K562 (cell line): ENCODE results near the gene ASPDH.

ENCODE experiments used
- CBX5 ChIP-seq: IDR thresholded peaks from 2 replicates; pipeline ENCODE4 v1.6.1; 2014; ENCODE audit warnings: low read depth, borderline replicate concordance
- CTCF ChIP-seq, 3 experiments: IDR thresholded peaks in 2 of 3; conservative IDR thresholded peaks in 1 of 3; 2 replicates each; pipeline ENCODE4 v1.5.1; 2011 to 2012; ENCODE audit warnings: low read length in 3 of 3, mild to moderate bottlenecking in 3 of 3, control low read depth in 2 of 3, improper control_type of control experiment in 1 of 3, inconsistent platforms in 1 of 3, low read depth in 1 of 3, mixed read lengths in 1 of 3, moderate library complexity in 1 of 3; ENCODE audit not compliant: insufficient read depth in 2 of 3
- GATAD2A ChIP-seq: fragments of 450-650 bp; IDR thresholded peaks from 2 replicates; pipeline ENCODE4 v1.6.1; 2017
- HDAC6 ChIP-seq: IDR thresholded peaks from 2 replicates; pipeline ENCODE4 v1.6.1; 2012; ENCODE audit warnings: low read depth, mild to moderate bottlenecking, control low read depth, inconsistent platforms, low read length, moderate library complexity
- HMGXB4 ChIP-seq: sonication (generic); formaldehyde crosslinking; IDR thresholded peaks from 2 replicates; pipeline ENCODE4 v1.8.1; 2023; ENCODE audit warnings: mild to moderate bottlenecking, missing genetic modification reagents
- ILF3 ChIP-seq: fragments of 450-650 bp; IDR thresholded peaks from 2 replicates; pipeline ENCODE4 v1.6.1; 2018; ENCODE audit warnings: antibody characterized with exemption, mild to moderate bottlenecking, moderate library complexity, borderline replicate concordance
- IRF1 ChIP-seq: sonication (generic); formaldehyde crosslinking; IDR thresholded peaks from 2 replicates; pipeline ENCODE4 v1.8.0; 2022; ENCODE audit warnings: missing genetic modification reagents, mild to moderate bottlenecking, borderline replicate concordance
- MXI1 ChIP-seq: IDR thresholded peaks from 2 replicates; pipeline ENCODE4 v1.6.1; 2011; ENCODE audit warnings: low read depth, mild to moderate bottlenecking, improper control_type of control experiment, low read length
- MYBL2 ChIP-seq, 2 experiments: fragments of 450-650 bp in 1 of 2; sonication (generic) in 1 of 2; formaldehyde crosslinking in 1 of 2; IDR thresholded peaks; 2 replicates each; pipeline versions ENCODE4 v1.6.1 to v1.8.1; 2017 to 2022; ENCODE audit warnings: borderline replicate concordance in 1 of 2, inconsistent platforms in 1 of 2, low read depth in 1 of 2, mild to moderate bottlenecking in 1 of 2, missing genetic modification reagents in 1 of 2, moderate library complexity in 1 of 2
- NFXL1 ChIP-seq: fragments of 450-650 bp; formaldehyde crosslinking; IDR thresholded peaks from 2 replicates; pipeline ENCODE4 v1.4.0; 2021; ENCODE audit warnings: mild to moderate bottlenecking
- NFYB ChIP-seq: IDR thresholded peaks from 2 replicates; pipeline ENCODE4 v1.6.1; 2011; ENCODE audit warnings: mild to moderate bottlenecking, moderate library complexity; ENCODE audit not compliant: insufficient read length; ENCODE audit errors: extremely low read depth
- POLR2A ChIP-seq: fragments of 450-650 bp; conservative IDR thresholded peaks from 2 replicates; pipeline ENCODE4 v1.6.1; 2016
- ZNF12 ChIP-seq: sonication (generic); formaldehyde crosslinking; IDR thresholded peaks from 2 replicates; pipeline ENCODE4 v1.4.0; 2020; ENCODE audit warnings: mild to moderate bottlenecking, missing genetic modification reagents

GRCh38 chr19:50512112-50512998 is 1.4 kb downstream of the ASPDH start:
- TF ChIP-seq ILF3 (no peak), HMGXB4 (CRISPR knock-in tag) (no peak), NFYB (no peak), POLR2A (no peak), IRF1 (CRISPR knock-in tag) (no peak), MYBL2 (IDR thresholded peaks at IDR 0.05; ENCODE audit: low read depth) (no peak), MYBL2 (CRISPR knock-in tag; IDR thresholded peaks at IDR 0.05; ENCODE audit: borderline replicate concordance) (no peak), GATAD2A (no peak), ZNF12 (no peak), CBX5 (no peak), HDAC6 (no peak), CTCF (IDR thresholded peaks at IDR 0.05 in 2 of 3, conservative IDR thresholded peaks at IDR 0.05 in 1 of 3; ENCODE audit: insufficient read depth in 2 of 3, low read depth in 1 of 3, low read length in 3 of 3) (no peak), NFXL1 (no peak), MXI1 (no peak)
